Breast epithelium (tissue), 3 donors: Measurements from ENCODE around the gene NCK2.

ENCODE experiments used
- POLR2A ChIP-seq: fragments of 450-650 bp; IDR thresholded peaks from one replicate; pipeline ENCODE4 v1.6.1; 2016; ENCODE audit warnings: antibody characterized with exemption, mild to moderate bottlenecking, moderate library complexity
- TF ChIP-seq, protein P1 (sequence below), 3 donors: fragments of 450-650 bp; IDR thresholded peaks; one replicate each; pipeline ENCODE4 v1.5.1; 2016 to 2017; ENCODE audit warnings: antibody characterized with exemption in 3 of 3, mild to moderate bottlenecking in 3 of 3, moderate library complexity in 3 of 3

DNA sequence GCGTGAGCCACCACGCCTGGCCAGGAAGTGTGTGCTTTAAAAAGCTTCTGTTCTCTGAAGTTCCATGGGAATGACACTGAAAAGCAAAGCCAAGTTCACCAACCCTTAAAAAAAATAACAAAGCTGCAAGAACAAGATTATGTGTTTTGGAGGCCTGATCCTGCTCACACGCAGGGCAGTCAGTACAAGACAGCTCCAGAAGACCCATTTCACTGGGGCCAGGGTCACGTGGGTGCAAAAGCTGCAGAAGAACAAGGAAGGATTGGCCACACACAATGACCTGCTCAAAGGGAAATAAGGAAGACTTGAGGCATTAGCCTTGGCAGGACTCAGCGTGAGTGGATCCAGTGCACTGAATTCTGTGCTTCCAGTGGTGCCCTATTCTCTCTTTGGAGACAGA is 187.9 kb downstream of the NCK2 start:
- TF ChIP-seq POLR2A: no peak
- TF ChIP-seq, protein P1, sequence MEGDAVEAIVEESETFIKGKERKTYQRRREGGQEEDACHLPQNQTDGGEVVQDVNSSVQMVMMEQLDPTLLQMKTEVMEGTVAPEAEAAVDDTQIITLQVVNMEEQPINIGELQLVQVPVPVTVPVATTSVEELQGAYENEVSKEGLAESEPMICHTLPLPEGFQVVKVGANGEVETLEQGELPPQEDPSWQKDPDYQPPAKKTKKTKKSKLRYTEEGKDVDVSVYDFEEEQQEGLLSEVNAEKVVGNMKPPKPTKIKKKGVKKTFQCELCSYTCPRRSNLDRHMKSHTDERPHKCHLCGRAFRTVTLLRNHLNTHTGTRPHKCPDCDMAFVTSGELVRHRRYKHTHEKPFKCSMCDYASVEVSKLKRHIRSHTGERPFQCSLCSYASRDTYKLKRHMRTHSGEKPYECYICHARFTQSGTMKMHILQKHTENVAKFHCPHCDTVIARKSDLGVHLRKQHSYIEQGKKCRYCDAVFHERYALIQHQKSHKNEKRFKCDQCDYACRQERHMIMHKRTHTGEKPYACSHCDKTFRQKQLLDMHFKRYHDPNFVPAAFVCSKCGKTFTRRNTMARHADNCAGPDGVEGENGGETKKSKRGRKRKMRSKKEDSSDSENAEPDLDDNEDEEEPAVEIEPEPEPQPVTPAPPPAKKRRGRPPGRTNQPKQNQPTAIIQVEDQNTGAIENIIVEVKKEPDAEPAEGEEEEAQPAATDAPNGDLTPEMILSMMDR (IDR thresholded peaks at IDR 0.05): no peak
